Fibroblast of lung (primary cell): Measurements from ENCODE around the gene SUGCT.

Experiments used
- CTCF ChIP-seq, 2 donors: IDR thresholded peaks in 1 of 2; conservative IDR thresholded peaks in 1 of 2; 1 replicate in 1 of 2; 2 replicates in 1 of 2; pipeline ENCODE4 v1.5.1; 2011 to 2012; ENCODE audit warnings: low read length in 2 of 2, control low read depth in 1 of 2, inconsistent platforms in 1 of 2, low read depth in 1 of 2, mild to moderate bottlenecking in 1 of 2
- EZH2 ChIP-seq: IDR thresholded peaks from 2 replicates; pipeline ENCODE4 v1.5.1; 2012; ENCODE audit warnings: low read length, control low read depth, mild to moderate bottlenecking; ENCODE audit errors: missing control alignments

DNA sequence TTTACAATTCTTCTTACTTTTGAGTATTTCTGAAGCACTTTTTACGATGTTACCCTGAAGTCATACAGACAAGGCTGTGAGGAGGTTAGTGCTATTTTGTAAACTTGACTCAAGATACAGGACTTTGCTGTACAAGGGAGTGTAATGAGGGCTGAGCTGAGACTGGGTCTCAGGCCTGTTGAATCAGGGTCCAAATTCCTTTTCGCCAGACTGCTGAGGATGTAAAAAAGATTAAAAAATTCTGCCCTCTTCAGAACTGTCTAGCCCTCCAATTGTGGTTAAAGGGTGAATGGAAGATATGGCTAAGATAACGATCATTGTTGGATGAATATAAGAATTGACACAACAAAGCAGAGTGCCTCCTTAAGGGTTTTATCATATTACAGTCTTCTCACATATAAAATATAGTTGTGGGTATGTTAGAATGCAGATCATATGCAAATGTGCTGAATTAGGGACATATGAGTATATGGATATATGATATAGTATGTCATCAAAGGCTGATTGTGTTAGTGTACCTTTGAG, 165.4 kb downstream of the SUGCT start:
- no peak for TF ChIP-seq CTCF (conservative IDR thresholded peaks at IDR 0.05 in 1 of 2, IDR thresholded peaks at IDR 0.05 in 1 of 2; ENCODE audit: low read depth in 1 of 2, low read length in 2 of 2)
- TF ChIP-seq EZH2 = no peak
